Stimulated activated CD8-positive, alpha-beta memory T cell treated with anti-CD3 and anti-CD28 coated beads, Interleukin-7, amount 100 ng/mL, for 24 hours (primary cell): ENCODE measurements around the gene IGHMBP2.
"Not testable (repeated sequence)": the region's sequence is repeated elsewhere in the genome, so short reads cannot be mapped to it uniquely, and the experiment has no call there.

Experiments
- DNase-seq: peaks from one replicate; pipeline ENCODE4 v3.0.0-alpha.2; 2020; ENCODE audit warnings: low read depth

IGHMBP2 gene

DNA sequence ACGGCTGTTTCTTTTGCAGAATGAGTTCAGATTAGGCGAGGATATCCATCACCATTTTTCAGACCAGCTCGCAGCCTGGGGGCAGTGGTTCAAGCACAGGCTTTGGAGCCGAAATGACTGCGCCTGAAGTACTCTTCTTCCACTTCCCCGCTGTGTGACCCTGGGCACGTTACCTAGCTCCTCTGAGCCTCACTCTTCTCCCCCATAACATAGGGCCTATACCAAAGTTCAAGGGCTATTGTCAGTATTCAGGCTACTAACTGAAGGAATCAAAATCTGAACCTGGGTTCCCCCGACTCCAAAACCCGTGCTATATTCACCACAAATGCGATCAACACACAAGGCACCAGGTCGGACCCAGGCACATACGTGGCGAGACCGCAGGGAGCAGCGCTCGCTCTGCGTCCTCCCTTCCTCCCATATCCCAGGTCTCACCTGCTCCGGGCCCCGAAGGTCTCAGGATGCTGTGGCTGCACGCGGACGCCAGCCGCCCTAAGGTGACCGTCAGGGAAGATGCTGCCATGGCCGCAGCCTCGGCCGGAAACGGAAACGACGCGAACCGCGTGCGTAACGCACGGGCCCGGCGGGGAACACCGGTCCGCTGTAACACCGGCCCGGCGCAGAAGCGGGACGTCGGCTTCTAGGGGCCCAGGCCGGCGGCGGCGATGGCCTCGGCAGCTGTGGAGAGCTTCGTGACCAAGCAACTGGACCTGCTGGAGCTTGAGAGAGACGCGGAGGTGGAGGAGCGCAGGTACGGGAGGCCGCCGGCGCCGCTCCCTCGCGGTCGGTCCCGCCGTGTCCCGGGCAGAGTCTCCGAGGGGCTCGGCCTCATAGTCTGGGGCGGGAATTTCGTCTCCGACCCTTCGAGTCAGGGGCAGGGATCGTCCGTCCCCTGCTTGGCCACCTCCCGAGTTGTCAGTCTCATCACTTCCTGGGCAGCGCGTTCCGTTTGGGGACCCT, at the start of gene IGHMBP2, which contains the start of gene MRPL21:
IGHMBP2 (plus strand) TSS at position 604 of the 960 bp plus-strand sequence; CDS start at position 666, 62 bp downstream.
MRPL21 (minus strand) TSS at position 545 of the 960 bp plus-strand sequence; CDS start at position 523, 22 bp downstream.
- peak; percentile 81 for DNase-seq

DNA sequence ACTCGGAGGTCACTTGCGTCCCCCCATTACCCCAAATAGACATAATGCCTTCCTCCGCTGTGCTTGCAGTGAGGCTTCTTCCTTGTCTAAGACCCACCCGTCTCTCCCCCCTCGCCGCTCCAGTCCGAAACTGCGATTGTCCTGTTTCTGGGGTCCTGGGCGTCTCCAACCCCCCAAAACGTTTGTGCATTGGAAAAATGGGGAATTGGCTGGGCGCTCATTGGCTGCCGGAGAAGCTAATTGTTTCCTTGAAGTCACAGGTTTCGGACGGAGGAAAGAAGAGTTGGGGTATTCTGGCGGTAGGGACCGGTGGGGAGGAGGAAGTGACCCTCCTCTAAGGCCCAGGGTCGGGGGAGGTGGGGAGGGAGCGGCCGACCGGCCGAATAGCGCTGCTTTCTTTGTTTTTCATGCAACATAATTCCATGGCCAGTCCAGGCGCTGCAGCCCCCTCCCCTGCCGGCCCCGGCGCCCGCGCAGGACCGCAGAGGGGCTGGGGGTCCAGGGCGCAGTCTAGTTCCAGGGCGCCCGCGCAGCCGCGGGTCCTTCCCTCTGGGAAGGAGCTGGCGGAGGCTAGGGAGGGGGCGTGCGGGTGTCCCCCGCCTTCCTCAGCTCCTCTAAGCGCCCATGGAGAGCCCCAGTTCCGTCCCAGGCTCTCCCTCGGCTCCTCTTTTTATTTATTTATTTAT, 49.3 kb upstream of the IGHMBP2 start:
- no peak for DNase-seq

DNA sequence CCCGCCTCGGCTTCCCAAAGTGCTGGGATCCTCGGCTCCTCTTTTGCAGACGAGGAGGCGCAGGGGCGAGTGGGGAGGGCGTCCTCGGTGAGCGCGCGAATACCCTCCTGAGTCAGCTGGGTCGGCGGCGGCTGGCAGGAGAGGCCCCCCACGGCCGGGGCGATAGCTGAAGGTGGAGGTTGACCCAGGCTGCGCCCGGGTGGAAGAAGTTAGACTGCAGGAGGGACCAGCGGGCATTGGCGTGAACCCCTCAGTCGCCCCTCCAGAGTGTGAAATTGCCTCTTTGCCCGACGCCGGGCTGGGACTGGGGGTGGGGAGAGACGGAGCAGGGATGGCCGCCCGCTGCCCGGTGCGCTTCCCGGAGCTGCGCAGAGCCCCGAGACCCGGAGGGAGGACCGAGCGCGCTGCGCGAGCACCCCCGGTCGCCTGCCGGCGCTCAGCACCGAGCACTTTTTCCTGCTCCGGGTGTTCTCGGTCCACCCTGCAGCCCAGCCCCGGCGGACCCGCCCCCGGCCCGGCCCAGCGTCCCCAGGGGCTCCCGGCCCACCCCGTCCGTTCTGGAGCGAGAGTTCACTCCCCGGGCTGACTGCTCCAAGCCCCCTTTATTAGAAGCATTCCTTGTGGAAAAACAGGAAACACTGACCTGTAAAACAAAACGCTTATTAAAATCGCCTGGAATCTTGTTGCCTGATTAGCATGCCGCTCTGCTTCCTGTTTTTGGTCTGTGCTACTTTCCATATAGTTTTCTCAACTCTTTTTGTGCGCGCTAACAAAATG, 48.3 kb upstream of the IGHMBP2 start:
- no peak for DNase-seq

GRCh38 chr11:68856425-68857030, 47.2 kb upstream of the IGHMBP2 start:
- DNase-seq = not testable (repeated sequence)

DNA sequence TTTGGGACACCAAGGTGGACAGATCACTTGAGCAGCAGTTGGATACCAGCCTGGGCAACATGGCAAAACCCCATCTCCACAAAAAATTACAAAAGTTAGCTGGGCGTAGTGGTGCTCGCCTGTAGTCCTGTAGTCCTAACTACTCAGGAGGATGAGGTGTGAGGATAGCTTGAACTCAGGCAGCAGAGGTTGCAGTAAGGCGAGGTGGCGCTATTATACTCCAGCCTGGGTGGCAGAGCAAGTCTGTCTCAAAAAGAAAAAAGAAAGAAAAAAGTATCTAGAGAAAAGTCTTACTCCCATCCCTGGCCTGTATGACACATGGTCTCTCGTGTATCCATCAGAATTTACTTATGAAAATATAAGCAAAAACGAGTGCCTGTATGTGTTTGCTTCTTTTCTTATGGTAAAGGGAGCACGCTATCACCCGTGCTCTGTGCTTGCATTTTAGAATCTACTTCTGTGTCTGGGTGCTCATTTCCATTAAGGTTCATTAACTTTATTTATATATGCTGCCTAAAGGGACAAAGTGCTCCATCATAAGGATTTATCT, 46.6 kb upstream of the IGHMBP2 start:
- DNase-seq = no peak

DNA sequence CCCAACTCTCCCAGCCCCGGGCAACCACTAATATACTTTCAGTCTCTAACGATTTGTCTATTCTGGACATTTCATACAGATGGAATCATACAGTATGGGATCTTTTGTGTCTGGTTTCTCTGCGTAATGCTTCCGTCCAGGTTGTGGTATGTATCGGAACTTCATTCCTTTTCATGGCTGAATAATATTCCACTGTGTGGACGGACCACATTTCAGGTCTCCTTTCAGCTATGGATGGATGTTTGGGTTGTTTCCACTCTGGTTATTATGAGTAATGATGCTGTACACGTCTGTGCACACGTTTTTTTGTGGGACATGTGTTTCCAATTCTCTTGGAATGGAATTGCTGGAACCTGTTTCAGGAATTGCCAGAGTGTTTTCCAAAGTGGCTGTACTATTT, 44.6 kb upstream of the IGHMBP2 start:
- DNase-seq = no peak

DNA sequence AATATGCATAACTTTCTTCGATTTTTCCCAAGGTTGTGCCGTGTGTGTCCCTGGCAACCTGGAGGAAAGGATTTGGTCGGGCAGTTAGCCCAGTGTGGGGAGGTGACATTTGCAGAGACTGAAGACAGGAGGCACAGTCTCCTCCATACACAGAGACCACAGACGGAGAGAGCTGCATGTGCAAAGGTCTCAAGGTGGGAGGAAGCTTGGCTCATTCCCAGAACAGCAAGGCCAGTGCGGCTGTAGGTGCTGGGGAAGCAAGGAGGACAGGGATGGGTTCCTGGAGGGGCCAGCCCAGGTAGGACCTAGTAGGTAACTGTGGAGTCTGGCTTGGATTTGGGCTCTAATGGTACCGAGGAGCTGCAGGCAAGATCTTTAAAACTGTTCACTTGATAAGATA, 41.3 kb upstream of the IGHMBP2 start:
- DNase-seq = no peak

- DNase-seq = no peak
Observed at GRCh38 chr11:68863553-68864265, 40.0 kb upstream of the IGHMBP2 start.

DNA sequence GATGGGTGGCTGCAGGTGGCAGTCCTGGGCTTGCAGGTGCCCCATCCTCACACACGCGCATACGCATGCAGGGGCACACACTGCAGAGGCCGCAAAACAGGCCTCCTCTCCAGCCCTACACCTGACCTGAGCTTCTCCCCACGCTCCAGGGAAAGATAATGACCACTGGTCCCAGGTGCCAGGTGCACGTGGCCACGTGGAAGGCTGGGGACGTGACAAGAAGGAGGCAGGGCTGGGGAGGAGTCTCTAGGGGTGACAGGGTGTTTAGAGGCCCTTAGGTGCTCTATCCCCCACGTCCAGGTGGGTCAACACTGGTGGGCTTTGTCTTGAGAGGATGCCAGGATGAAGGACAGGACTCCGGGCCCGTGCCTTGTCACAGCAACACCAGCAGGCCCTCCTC, 38.5 kb upstream of the IGHMBP2 start:
- DNase-seq = no peak

- DNase-seq = no peak
Observed at GRCh38 chr11:68867066-68867465, 36.6 kb upstream of the IGHMBP2 start.

- no peak for DNase-seq
Observed at GRCh38 chr11:68868221-68868835, 35.4 kb upstream of the IGHMBP2 start.

- no peak for DNase-seq
Observed at GRCh38 chr11:68870470-68870869, 33.2 kb upstream of the IGHMBP2 start.

- DNase-seq = no peak
Observed at GRCh38 chr11:68872216-68873003, 31.3 kb upstream of the IGHMBP2 start.

GRCh38 chr11:68878022-68878421, 25.7 kb upstream of the IGHMBP2 start:
- no peak for DNase-seq

GRCh38 chr11:68880851-68881250, 22.8 kb upstream of the IGHMBP2 start:
- no peak for DNase-seq

- no peak for DNase-seq
Observed at GRCh38 chr11:68881320-68881719, 22.4 kb upstream of the IGHMBP2 start.

DNA sequence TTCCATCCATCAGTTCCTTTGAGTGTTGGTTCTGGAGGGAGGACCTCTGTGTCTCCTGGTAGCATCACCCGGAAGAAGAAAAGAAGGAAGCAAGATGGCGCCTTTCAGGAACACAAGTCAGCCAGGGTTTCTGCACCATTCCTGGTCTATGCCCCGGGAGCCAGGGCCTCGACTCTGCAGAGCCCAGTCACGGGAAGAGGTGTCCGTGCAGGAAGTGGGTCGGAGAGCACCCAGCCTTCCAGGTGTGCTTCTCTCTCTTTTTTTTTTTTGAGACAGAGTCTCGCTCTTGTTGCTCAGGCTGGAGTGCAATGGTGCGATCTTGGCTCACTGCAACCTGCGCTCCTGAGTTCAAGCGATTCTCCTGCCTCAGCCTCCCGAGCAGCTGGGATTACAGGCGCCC, 21.3 kb upstream of the IGHMBP2 start:
- DNase-seq = no peak

DNA sequence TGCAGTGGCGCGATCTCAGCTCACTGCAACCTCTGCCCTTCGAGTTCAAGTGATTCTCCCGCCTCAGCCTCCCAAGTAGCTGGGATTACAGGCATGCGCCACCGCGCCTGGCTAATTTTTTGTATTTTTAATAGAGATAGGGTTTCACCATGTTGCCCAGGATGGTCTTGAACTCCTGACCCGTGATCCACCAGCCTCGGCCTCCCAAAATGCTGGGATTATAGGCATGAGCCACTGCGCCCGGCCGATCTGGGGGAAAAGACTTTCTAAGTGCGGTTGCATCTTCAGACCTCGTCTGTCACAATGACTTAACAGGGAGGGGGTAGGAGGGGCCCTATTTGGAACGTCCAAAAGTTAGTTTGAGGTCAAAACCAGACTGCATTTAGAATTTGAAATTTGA, 18.9 kb upstream of the IGHMBP2 start:
- not testable (repeated sequence) for DNase-seq

GRCh38 chr11:68889948-68890446, 13.7 kb upstream of the IGHMBP2 start:
- no peak for DNase-seq
